HG02588 (cell line): ENCODE results near the gene NPC1L1.

Experiments
- ATAC-seq: cut with Tn5 transposase; IDR thresholded peaks from one replicate; pipeline ENCODE4 v1.9.1; 2021; ENCODE audit warnings: mild to moderate bottlenecking, moderate library complexity; ENCODE audit not compliant: unreplicated experiment

NPC1L1 gene

GRCh38 chr7:44482502-44483485 is 58.3 kb downstream of the NPC1L1 start:
- ATAC-seq: no peak

GRCh38 chr7:44477938-44478337 is 63.2 kb downstream of the NPC1L1 start:
- ATAC-seq: no peak

- no peak for ATAC-seq
Measured at GRCh38 chr7:44477063-44477830, 63.9 kb downstream of the NPC1L1 start.

GRCh38 chr7:44476313-44476712 is 64.8 kb downstream of the NPC1L1 start:
- ATAC-seq: no peak

- no peak for ATAC-seq
Measured at GRCh38 chr7:44473295-44473694, 67.8 kb downstream of the NPC1L1 start.

GRCh38 chr7:44472843-44473242 is 68.3 kb downstream of the NPC1L1 start:
- no peak for ATAC-seq

GRCh38 chr7:44471850-44472249 is 69.3 kb downstream of the NPC1L1 start:
- ATAC-seq: no peak

GRCh38 chr7:44471436-44471835 is 69.7 kb downstream of the NPC1L1 start:
- ATAC-seq: no peak

GRCh38 chr7:44470628-44471245 is 70.4 kb downstream of the NPC1L1 start:
- no peak for ATAC-seq

- ATAC-seq: no peak
Measured at GRCh38 chr7:44470135-44470479, 71.0 kb downstream of the NPC1L1 start.

GRCh38 chr7:44469461-44470134 is 71.5 kb downstream of the NPC1L1 start:
- ATAC-seq: no peak

GRCh38 chr7:44467217-44467548 is 73.9 kb downstream of the NPC1L1 start:
- ATAC-seq: no peak

- ATAC-seq: no peak
Measured at GRCh38 chr7:44466300-44467216, 74.6 kb downstream of the NPC1L1 start.

- ATAC-seq: no peak
Measured at GRCh38 chr7:44465490-44465889, 75.6 kb downstream of the NPC1L1 start.

- no peak for ATAC-seq
Measured at GRCh38 chr7:44463169-44463808, 77.8 kb downstream of the NPC1L1 start.
